NOMO-1 treated with DMSO at 0.1 percent for 48 hours (cell line): Measurements from ENCODE around the gene PDPN.

Source experiments
- DNase-seq: peaks from one replicate; lab custom pipeline; 2025; ENCODE audit not compliant: unreplicated experiment; lab: John Stamatoyannopoulos, UW

PDPN gene

GRCh38 chr1:13576926-13577325 is 6.7 kb upstream of the PDPN start:
- no peak for DNase-seq

- no peak for DNase-seq
These were observed 5.8 kb upstream of the PDPN start for GRCh38 chr1:13577846-13578245.

GRCh38 chr1:13581446-13581845 is 2.2 kb upstream of the PDPN start:
- no peak for DNase-seq

GRCh38 chr1:13582713-13583443 is 754 bp upstream of the PDPN start:
- DNase-seq: no peak

GRCh38 chr1:13583966-13584791 is 547 bp downstream of the PDPN start:
- DNase-seq: no peak

GRCh38 chr1:13584876-13585611 is 1.4 kb downstream of the PDPN start:
- DNase-seq: no peak

GRCh38 chr1:13585612-13585991 is 2.0 kb downstream of the PDPN start:
- no peak for DNase-seq

GRCh38 chr1:13586001-13586400 is 2.4 kb downstream of the PDPN start:
- no peak for DNase-seq

GRCh38 chr1:13587256-13588030 is 3.8 kb downstream of the PDPN start:
- DNase-seq: no peak

GRCh38 chr1:13588946-13589796 is 5.5 kb downstream of the PDPN start:
- DNase-seq: no peak

GRCh38 chr1:13590486-13590885 is 6.9 kb downstream of the PDPN start:
- DNase-seq: no peak

GRCh38 chr1:13593511-13594131 is 10.0 kb downstream of the PDPN start:
- no peak for DNase-seq

GRCh38 chr1:13595411-13595810 is 11.8 kb downstream of the PDPN start:
- DNase-seq: no peak

- no peak for DNase-seq
These were observed 13.5 kb downstream of the PDPN start for GRCh38 chr1:13597166-13597565.

- no peak for DNase-seq
These were observed 17.3 kb downstream of the PDPN start for GRCh38 chr1:13600762-13601453.

- DNase-seq: no peak
These were observed 20.5 kb downstream of the PDPN start for GRCh38 chr1:13604176-13604575.

- no peak for DNase-seq
These were observed 21.1 kb downstream of the PDPN start for GRCh38 chr1:13604721-13605120.

GRCh38 chr1:13605159-13605558 is 21.5 kb downstream of the PDPN start:
- no peak for DNase-seq

- no peak for DNase-seq
These were observed 23.4 kb downstream of the PDPN start for GRCh38 chr1:13607002-13607401.
